ENCODE results near the gene MDM1. TPM values are rescaled to one million over a fixed set of nuclear protein-coding genes. Genes with fewer than 3 reads are reported as not detected.

Gene MDM1, protein sequence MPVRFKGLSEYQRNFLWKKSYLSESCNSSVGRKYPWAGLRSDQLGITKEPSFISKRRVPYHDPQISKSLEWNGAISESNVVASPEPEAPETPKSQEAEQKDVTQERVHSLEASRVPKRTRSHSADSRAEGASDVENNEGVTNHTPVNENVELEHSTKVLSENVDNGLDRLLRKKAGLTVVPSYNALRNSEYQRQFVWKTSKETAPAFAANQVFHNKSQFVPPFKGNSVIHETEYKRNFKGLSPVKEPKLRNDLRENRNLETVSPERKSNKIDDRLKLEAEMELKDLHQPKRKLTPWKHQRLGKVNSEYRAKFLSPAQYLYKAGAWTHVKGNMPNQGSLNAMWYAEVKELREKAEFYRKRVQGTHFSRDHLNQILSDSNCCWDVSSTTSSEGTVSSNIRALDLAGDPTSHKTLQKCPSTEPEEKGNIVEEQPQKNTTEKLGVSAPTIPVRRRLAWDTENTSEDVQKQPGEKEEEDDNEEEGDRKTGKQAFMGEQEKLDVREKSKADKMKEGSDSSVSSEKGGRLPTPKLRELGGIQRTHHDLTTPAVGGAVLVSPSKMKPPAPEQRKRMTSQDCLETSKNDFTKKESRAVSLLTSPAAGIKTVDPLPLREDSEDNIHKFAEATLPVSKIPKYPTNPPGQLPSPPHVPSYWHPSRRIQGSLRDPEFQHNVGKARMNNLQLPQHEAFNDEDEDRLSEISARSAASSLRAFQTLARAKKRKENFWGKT
- 7.3 and 11.1 TPM in 2 replicates for total RNA-seq
- 3.8 TPM for polyA plus RNA-seq (2012)

DNA sequence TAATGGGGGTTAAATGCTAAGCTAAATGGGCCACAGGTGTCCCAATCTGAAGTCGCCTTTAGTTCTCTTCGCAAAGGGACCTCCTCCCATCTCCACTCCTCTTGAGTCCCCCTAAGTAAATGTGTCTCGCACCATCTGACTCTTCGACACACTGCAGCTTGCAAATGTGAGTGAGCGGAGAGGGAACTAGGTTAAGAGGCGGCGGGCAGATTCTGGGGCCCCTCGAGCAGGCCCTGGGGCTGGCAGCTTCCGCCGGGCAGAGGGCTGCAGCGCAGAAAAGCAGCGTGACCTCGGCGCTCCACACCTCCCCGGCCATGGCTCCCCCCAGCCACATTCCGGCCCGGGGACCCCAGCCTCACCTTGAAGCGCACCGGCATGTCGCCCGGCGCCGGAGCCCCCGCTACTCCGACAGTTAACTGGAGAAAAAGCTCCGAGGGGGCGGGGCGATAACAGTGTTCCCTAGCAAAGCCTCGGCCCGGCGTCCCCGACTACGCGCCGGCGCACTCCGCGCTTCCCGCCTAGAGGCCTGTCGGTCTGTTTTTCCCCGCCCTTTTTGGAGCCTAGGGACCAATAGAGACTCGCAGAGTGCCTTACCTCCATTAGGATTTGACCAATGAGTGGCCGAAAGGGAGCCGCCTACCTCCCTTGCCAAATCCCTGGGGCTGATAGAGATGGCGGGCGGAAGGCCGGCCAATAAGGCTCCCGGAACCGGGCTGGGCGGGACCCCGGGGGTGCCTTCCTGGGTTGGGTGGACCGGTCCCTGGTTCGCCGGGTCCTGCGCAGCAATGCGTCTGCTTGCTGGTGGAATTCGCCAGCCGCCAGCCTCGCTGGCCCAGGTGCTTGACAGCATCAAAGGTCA, at the start of gene MDM1:
Gene MDM1 (minus strand): TSS at position 494 of the 859 bp plus-strand sequence. CDS start 117 bp downstream, at position 377.
- peak; percentile 99 for DNase-seq (ENCODE audit: low read depth)

DNA sequence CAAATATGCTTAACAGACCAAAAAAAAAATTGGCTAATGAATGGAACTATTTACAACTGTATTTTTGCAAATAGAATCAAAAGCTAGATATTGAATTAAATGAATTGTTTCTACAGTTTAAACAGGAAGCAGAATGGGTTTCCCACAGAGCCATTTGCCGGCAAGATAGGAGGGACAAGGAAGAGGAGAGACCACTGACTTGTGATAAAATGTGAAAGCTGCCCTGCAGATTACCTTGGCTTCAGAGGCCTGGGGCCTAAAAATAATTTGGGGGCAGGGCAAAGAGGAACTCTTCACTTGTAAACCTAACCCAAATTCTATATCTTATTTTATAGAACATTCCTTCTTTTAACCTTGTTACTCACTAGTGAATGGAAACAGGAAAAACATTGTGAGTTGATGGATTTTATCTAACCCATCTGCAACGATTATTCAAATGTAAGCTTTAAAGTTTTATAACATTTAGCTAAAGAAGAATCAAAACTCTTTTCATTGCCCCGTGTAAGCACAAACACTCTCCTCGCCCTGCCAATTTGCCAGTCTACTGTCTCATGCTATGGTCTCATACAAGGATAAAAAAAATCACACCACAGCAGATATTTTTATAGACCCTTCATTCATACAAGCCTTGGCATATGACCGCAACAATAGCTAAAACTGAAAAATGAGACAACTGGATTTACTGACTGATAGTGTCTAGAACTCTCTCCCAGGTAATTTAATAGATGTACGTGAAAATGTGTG, 49.5 kb upstream of the MDM1 start:
- no peak for DNase-seq (ENCODE audit: low read depth)

GRCh38 chr12:68378872-68379606, 46.9 kb upstream of the MDM1 start:
- DNase-seq (ENCODE audit: low read depth), result no peak

DNA sequence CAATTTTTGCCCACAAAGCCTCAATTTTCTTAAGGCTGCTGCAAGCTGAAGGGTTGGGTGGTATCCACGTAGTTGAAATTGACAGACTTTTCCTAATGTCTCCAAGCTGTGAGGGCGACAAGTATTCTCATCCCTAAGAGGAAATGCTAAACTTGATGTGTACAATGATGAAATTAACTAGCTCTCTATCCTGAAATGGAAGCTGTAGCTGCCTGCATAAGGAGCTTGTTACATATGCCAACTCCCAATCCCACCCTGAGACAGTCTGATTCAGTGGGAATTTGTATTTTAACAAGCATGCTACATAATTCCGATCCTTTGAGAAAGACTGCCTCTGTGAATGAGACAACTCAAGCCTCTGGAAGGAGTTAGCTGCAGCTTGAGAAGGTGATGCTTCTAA, 45.7 kb upstream of the MDM1 start:
- no peak for DNase-seq (ENCODE audit: low read depth)

DNA sequence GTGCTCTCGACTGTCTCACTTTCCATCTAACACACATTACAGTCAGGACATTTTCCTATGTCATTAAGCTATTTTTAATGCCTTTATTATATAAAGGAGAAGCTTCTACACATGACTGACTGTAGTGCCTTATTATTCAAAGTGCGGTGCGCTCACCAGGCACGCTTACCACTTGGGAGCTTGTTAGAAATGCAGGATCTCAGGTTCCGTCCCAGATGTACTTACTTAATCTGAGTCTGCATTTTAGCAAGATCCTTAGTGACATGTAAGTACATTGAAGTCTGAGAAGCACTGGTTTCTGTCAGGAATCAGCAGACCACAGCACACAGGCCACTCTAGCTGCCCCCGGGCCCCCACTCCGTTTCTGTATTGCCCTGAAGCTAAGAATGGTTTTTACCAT, 44.7 kb upstream of the MDM1 start:
- no peak for DNase-seq (ENCODE audit: low read depth)

- DNase-seq (ENCODE audit: low read depth), result no peak
Measured at GRCh38 chr12:68375756-68376695, 43.9 kb upstream of the MDM1 start.

GRCh38 chr12:68374307-68374982, 42.3 kb upstream of the MDM1 start:
- DNase-seq (ENCODE audit: low read depth), result no peak

DNA sequence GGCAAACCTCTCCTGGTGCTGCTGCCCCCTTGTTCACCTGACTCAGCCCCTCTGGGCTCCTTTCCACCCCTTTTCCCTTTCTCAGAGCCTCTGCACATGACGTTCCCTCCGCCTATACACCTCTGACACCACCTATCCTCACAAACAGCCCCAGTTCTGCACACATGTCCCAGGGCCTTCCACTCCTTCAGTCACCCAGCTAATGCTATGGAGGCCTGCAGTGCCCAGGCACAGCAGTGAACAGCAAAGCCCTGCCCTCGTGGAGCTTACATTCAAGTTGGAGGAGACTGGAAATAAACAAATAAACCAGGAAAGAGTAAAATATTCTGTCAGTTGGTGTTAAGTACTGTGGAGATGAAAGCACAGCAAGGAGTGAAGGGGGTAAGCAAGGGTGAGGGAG, 38.5 kb upstream of the MDM1 start:
- DNase-seq (ENCODE audit: low read depth), result no peak

GRCh38 chr12:68370006-68370590, 37.9 kb upstream of the MDM1 start:
- peak; percentile 13 for DNase-seq (ENCODE audit: low read depth)

- no peak for DNase-seq (ENCODE audit: low read depth)
Measured at GRCh38 chr12:68368327-68368726, 36.2 kb upstream of the MDM1 start.

DNA sequence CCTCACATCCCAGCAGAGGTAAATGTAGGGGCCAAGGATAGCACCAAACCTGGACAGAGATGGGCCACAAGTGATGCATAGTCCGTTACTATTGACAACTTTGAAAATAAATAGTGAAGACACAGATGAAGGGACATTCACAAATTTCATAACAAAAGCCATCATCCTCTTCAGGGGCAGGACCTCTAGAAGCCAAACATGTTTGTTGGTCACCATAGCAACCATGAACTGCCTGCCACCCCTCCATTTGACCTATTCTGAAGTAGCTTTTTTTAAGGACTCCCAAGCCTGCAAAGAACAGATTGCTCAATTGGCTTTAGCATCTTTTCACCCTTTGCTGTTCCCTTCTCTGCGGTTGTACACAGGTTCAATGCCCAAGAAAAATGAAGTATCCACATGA, 35.7 kb upstream of the MDM1 start:
- no peak for DNase-seq (ENCODE audit: low read depth)

DNA sequence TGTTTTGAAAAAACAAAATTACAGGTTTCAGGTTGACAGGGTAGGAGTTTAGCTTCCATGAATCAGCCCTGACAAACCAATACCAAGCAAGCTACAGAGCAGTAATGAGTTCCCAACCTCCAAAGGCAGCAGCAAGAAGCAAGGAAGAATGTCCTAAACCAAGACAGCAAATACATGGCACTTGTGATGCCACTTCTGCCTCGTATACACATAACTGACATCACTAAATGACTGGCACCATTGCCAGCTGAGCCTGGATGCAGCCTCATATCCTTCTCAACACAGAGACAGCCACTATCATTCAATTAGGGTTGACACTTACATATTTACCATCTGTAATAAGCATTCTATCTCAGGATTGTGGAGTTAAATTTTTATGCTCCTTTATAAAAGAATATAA, 35.0 kb upstream of the MDM1 start:
- no peak for DNase-seq (ENCODE audit: low read depth)

DNA sequence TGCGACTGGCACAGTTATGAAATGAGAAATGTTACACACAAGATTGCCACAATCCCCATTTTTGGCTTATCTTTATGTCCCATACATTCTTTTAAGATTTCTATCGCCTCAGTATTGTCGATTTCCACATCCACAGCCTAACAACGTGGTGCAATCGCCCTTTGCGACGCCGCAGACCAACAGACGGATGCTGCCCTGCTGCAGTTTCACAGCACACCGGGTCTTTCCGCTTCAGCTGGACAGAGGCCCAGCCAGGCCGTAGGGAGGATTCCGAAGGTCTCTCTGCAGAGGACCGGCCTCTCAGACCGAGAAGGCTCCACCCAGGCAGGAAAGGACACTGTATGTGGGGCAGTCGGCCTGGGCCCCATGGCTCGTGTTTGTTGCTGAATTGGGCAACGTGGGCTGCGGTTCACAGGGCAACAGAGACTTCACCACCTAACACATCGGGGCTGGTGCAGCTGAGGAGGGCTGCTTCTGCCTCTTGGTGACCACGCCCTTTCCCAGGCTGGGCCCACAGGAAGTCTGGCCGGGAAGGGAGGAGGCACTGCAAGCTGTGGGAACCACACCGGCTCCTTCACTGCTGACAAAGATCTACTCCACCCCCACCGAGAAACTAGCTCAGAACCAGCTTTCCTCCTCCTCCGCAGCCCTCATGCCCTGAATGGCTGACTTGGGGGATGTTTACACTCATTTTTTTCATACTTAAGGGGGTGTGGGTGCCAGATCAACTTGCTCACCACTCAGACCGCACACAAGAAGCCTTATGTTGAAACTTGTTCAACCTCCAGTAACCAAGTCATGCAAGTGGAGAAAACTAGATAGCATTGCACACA, 32.9 kb upstream of the MDM1 start:
- DNase-seq (ENCODE audit: low read depth), result peak; percentile 89

- DNase-seq (ENCODE audit: low read depth), result no peak
Measured at GRCh38 chr12:68364328-68364727, 32.2 kb upstream of the MDM1 start.

- no peak for DNase-seq (ENCODE audit: low read depth)
Measured at GRCh38 chr12:68361953-68362352, 29.8 kb upstream of the MDM1 start.

DNA sequence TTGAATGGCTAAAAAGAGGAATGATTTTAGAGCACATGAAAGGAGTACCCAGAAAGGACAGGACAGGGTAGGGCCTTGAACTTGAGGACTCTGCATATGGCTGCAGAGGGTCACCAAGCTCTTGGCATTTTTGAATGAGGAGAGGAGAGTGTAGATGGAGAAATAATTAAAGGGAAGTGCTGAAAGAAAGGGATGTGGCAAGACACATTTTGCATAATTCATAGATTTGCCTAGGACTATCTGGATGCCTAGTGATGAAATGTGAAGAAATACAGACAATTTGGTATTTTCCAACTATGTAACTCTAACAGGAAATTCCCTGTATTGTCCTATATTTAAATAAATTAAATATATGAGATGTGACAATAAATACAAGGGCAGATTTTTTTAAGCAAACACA, 27.5 kb upstream of the MDM1 start:
- no peak for DNase-seq (ENCODE audit: low read depth)
